Measurements from ENCODE around the gene BTBD8.

The BTBD8 gene

GRCh38 chr1:92094595-92094994, 14.4 kb downstream of the BTBD8 start:
- DNase-seq = no peak

- no peak for DNase-seq
These were observed 15.7 kb downstream of the BTBD8 start for GRCh38 chr1:92095874-92096273.

GRCh38 chr1:92096317-92096716, 16.2 kb downstream of the BTBD8 start:
- DNase-seq = no peak

DNA sequence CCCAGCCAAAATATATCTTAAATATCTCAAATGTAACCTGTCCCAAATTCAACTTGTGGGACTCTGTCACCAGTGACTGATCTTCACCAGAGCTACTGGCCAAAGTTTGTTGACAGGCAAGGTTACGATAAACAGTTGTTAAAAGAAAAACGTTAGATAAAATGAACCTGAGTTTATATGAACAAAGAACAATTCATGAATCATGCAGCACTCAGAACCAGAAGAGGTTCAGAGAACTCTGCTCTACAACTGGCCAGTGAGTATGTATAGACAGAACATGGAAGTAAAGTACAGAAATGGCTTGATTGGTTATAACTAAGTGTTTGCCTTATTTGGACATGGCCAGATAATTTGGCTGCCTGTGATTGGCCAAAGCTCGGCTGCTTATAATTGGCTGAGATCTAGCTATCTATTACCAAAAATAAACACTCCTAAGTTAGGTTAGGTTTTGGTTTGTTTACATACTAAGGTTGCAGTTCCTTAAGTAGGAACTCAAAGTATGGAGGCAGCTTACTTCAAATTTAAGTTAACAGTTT, 25.5 kb downstream of the BTBD8 start:
- no peak for DNase-seq

- no peak for DNase-seq
These were observed 28.5 kb downstream of the BTBD8 start for GRCh38 chr1:92108631-92109030.

- DNase-seq = no peak
These were observed 37.4 kb downstream of the BTBD8 start for GRCh38 chr1:92117526-92117925.

GRCh38 chr1:92118826-92119225, 38.7 kb downstream of the BTBD8 start:
- no peak for DNase-seq

DNA sequence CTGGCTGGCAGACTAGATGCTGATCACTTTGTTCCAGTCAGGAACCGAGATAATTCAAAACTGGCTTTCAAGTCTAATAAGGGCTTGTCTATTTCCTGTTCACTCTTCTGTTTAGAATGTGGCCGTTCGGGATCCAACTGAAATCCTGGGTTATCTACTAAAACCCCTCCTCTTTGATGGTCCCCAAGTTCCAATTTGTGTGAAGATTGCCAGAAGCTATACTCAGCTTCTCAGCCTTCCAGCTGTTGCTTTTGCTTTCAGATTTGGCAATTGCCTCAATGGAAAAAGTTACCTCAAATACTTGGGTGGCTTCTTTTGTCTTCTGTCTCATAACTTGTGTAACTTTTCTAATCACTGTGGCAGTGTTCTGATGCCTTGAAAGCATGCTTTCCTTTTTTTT, 43.7 kb downstream of the BTBD8 start:
- no peak for DNase-seq

DNA sequence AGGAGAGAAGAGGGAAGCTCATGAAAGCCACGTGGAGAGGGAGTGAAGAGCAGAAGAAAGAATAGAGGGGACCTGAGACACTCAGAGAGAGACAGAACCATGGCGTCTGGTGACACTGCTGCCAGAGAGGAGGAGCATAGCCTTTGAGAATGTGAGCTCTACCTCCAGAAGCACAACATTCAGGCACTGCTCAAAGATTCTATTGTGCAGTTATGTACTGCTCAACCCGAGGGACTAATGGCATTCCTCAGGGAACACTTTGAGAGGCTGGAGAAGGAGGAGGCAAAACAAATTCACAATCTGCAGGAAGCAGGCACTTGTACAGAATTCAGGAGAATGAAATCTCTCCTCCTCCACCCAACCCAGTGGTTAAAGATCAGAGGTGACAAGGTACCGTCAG, 45.1 kb downstream of the BTBD8 start:
- DNase-seq = no peak

GRCh38 chr1:92126088-92126487, 45.9 kb downstream of the BTBD8 start:
- no peak for DNase-seq

- no peak for DNase-seq
These were observed 54.2 kb downstream of the BTBD8 start for GRCh38 chr1:92134331-92134730.

DNA sequence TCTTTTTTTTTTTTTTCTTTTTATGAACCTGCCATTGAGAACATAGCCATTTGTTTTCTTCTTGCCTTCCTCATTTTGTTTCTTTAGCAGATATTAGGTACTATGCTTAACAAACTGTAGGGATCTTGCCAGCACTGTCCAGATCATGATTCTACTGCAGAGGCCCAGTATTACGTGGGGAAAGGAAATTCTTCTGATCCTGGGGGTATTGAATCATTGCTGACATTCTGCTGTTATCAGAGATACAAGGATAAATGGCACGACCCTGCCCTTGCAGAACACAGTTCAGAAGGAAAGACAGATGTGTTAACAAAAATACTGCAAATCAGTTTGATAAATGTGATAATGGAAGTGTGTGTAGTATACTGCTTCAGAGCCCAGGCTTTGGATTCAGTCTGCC, 56.2 kb downstream of the BTBD8 start:
- DNase-seq = no peak

- DNase-seq = no peak
These were observed 74.8 kb downstream of the BTBD8 start for GRCh38 chr1:92154934-92155333.

- DNase-seq = no peak
These were observed 79.4 kb downstream of the BTBD8 start for GRCh38 chr1:92159593-92159992.

DNA sequence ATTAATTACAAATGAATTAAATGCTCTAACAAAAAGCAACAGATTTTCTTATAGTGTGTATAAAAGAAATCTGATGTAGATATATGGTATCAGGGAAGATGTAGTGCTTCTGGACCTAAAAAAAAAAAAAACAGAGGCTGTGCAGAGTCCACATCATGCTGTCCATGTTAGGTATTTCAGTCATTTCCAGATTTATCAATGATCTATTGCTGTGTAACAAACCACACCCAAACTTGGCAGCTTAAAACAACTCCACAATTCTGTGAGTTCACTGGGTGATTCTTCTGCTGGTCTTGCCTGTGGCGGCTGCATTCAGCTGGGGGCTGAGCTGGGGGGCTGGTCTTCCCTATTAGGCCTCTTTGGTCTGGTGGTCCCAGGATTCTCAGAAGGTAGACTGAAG, 85.2 kb downstream of the BTBD8 start:
- DNase-seq = no peak

GRCh38 chr1:92167151-92167550, 87.0 kb downstream of the BTBD8 start:
- no peak for DNase-seq

- no peak for DNase-seq
These were observed 88.5 kb downstream of the BTBD8 start for GRCh38 chr1:92168657-92169056.

- DNase-seq = no peak
These were observed 89.3 kb downstream of the BTBD8 start for GRCh38 chr1:92169214-92170005.

GRCh38 chr1:92184632-92185031, 104.5 kb downstream of the BTBD8 start:
- no peak for DNase-seq

DNA sequence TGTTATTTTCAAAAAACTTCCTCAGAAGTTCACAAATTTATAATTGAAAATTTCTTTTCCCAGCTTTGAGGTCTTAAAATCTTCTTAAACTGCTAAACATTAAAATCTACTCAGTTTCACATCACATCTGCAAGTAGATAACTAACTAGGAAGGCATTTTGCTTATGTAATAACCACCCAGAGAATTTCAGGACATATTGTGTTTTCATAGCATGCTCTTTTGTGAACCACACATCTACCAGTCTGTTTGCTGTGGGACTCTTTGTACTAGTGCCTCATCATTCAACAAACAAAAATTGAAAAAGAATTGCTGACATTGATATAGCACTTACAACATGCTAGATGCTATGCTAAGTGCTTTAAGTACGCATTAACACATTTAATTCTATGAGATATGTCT, 105.9 kb downstream of the BTBD8 start:
- no peak for DNase-seq

GRCh38 chr1:92188436-92189255, 108.5 kb downstream of the BTBD8 start:
- DNase-seq = no peak

GRCh38 chr1:92191726-92192125, 111.6 kb downstream of the BTBD8 start:
- no peak for DNase-seq

DNA sequence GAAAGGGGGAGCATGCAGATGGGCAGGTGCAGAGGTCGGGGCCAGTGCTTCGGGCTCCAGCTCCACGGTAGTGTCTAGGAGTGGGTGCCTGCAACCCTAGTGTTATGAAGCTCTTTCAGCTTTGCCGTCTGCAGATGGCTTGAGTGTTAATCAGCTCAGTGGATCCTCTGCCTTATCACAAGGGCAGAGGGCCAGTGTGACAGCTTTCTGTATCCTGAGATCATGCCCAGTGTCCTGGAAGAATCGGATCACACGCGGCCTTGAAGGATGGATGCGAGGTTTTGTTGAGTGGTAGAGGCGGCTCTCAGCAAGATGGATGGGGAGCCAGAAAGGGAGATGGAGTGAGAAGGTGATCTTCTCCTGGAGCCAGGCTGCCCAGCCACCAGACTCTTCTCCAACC, 112.1 kb downstream of the BTBD8 start:
- no peak for DNase-seq

- DNase-seq = no peak
These were observed 114.4 kb downstream of the BTBD8 start for GRCh38 chr1:92194511-92194910.
